ENCODE data around the gene JAKMIP1.

GRCh38 chr4:6190486-6190885 is 9.9 kb downstream of the JAKMIP1 start:
- TF ChIP-seq ZFX (IDR thresholded peaks at IDR 0.05) (no peak), CTCF (IDR thresholded peaks at IDR 0.05 in 2 of 3, conservative IDR thresholded peaks at IDR 0.05 in 1 of 3; ENCODE audit: borderline replicate concordance in 1 of 3, insufficient read depth in 1 of 3, low read depth in 2 of 3, low read length in 2 of 3) (no peak), CEBPB (IDR thresholded peaks at IDR 0.05; ENCODE audit: low read depth) (no peak), MAX (IDR thresholded peaks at IDR 0.05) (no peak), YY1 (IDR thresholded peaks at IDR 0.05; ENCODE audit: extremely low read depth, insufficient replicate concordance, low read depth, low read length) (no peak), POLR2A (IDR thresholded peaks at IDR 0.05; ENCODE audit: borderline replicate concordance, extremely low read depth, insufficient read depth, insufficient read length) (no peak), RAD21 (IDR thresholded peaks at IDR 0.05; ENCODE audit: low read depth) (no peak), EZH2 (IDR thresholded peaks at IDR 0.05) (no peak), TCF7L2 (IDR thresholded peaks at IDR 0.05; ENCODE audit: borderline replicate concordance, extremely low read depth, insufficient read depth, insufficient read length) (no peak), JUND (IDR thresholded peaks at IDR 0.05) (no peak), POLR2AphosphoS5 (IDR thresholded peaks at IDR 0.05; ENCODE audit: low read depth, low read length) (no peak), ZNF274 (IDR thresholded peaks at IDR 0.05; ENCODE audit: low read depth, low read length) (no peak), FOSL1 (IDR thresholded peaks at IDR 0.05; ENCODE audit: low read depth) (no peak), ATF3 (IDR thresholded peaks at IDR 0.05) (no peak)
